Natural killer cell (primary cell): Measurements from ENCODE around the gene ULK1. TPM values are rescaled to one million over a fixed set of nuclear protein-coding genes. Genes with fewer than 3 reads are reported as not detected.
"Not testable (repeated sequence)": the region's sequence is repeated elsewhere in the genome, so short reads cannot be mapped to it uniquely, and the experiment has no call there.

ENCODE experiments used
- ATAC-seq, 3 donors: fragments of 150-1000 bp in 2 of 3; fragments of 200-7000 bp in 1 of 3; cut with Tn5 transposase; 1 replicate in 1 of 3; 2 replicates in 2 of 3; pipeline ENCODE4 v1.10.0; 2021; ENCODE audit warnings: mild to moderate bottlenecking in 2 of 3, moderate library complexity in 2 of 3
- DNase-seq, 2 donors: peaks; one replicate each; pipeline versions ENCODE4 v3.0.0 to v3.0.0-alpha.2; 2013 to 2021; ENCODE audit warnings: mixed read lengths in 1 of 2
- H3K27ac ChIP-seq: one replicate; pipeline ENCODE4 v1.5.1; 2013; ENCODE audit warnings: mild to moderate bottlenecking, low read length
- H3K27me3 ChIP-seq: one replicate; pipeline ENCODE4 v1.6.1; 2013; ENCODE audit warnings: low read length; ENCODE audit not compliant: control insufficient read depth, insufficient read depth
- H3K36me3 ChIP-seq: one replicate; pipeline ENCODE4 v1.6.1; 2013; ENCODE audit warnings: low read length; ENCODE audit not compliant: control insufficient read depth, insufficient read depth
- H3K4me1 ChIP-seq: one replicate; pipeline ENCODE4 v1.6.1; 2013; ENCODE audit warnings: low read length; ENCODE audit not compliant: control insufficient read depth, insufficient read depth
- H3K4me3 ChIP-seq: one replicate; pipeline ENCODE4 v1.5.1; 2013; ENCODE audit warnings: low read length
- H3K9me3 ChIP-seq: one replicate; pipeline ENCODE4 v1.6.1; 2013; ENCODE audit warnings: low read length; ENCODE audit not compliant: control insufficient read depth, insufficient read depth
- H3K27ac Mint-ChIP-seq, 2 donors: one replicate each; pipeline ENCODE4 v1.8.0; 2022; ENCODE audit warnings: mild to moderate bottlenecking in 2 of 2, mixed read lengths in 2 of 2, moderate library complexity in 1 of 2
- H3K27me3 Mint-ChIP-seq, 2 donors: one replicate each; pipeline ENCODE4 v1.8.0; 2022; ENCODE audit warnings: low read depth in 2 of 2, mixed read lengths in 2 of 2
- H3K36me3 Mint-ChIP-seq: one replicate; pipeline ENCODE4 v1.8.0; 2022; ENCODE audit warnings: mixed read lengths
- H3K4me1 Mint-ChIP-seq, 2 donors: one replicate each; pipeline ENCODE4 v1.8.0; 2022; ENCODE audit warnings: mixed read lengths in 2 of 2
- H3K4me3 Mint-ChIP-seq: one replicate; pipeline ENCODE4 v1.8.0; 2022; ENCODE audit warnings: mild to moderate bottlenecking, moderate library complexity, mixed read lengths
- H3K9me3 Mint-ChIP-seq, 2 donors: one replicate each; pipeline ENCODE4 v1.8.0; 2022; ENCODE audit warnings: mixed read lengths in 2 of 2
- WGBS: methylation state at CpG from one replicate; pipeline ENCODE4 v1.1.7; 2013; ENCODE audit warnings: missing lambda C conversion rate; ENCODE audit not compliant: insufficient coverage; 5-methylcytosine and 5-hydroxymethylcytosine counted together
- intact Hi-C: fragments of 100-400 bp; cut with micrococcal nuclease; formaldehyde crosslinking; loops from one replicate; pipeline ENCODE4 v1.14.2; 2022
- total RNA-seq, 4 donors: library from RNA; stranded (reverse); fragments of 120-200 nt in 1 of 4; gene quantifications; one replicate each; pipeline versions ENCODE4 v1.2.3 to v1.2.4, GENCODE V29; 2013 to 2022
- TF ChIP-seq, protein P1 (sequence below): fragments of 200-600 bp; IDR thresholded peaks from one replicate; pipeline ENCODE4 v1.8.0; 2022; ENCODE audit warnings: antibody characterized with exemption

ULK1 gene
- total RNA-seq, 3 donors from 2014 or later (not counting 1 experiment from before 2014, with no cell fraction given) = 99.1 to 142 (median 123) TPM

DNA sequence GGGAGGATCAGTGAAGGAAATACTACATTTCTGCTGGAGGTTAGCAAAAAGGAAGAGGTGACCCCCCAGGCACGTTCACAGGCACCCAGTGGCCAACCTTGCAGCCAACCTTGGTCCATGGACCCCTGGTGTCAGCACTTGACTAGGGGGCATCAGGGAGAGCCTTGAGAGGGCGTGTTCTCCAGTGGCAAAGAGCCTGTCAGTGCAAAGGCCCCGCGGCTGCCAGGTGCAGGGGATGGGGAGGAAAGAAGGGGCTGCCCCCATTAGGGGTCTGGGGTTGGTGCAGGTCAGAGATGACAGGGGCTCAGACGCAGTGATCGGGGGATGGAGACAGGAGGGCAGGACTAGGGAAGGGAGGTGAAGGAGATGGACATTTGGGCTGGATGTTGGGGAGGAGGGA, 22.7 kb upstream of the ULK1 start:
- H3K27ac Mint-ChIP-seq = no peak overlapping the region
- Histone ChIP-seq H3K9me3 (no peaks in the 10 kb centered on the region), H3K27ac (no peak overlapping the region), H3K36me3 (no peaks in the 10 kb centered on the region), H3K4me1 (no peaks in the 10 kb centered on the region), H3K4me3 (no peak overlapping the region), H3K27me3 (no peaks in the 10 kb centered on the region)
- H3K36me3 Mint-ChIP-seq = no peaks in the 10 kb centered on the region
- no peaks in the 10 kb centered on the region for H3K4me1 Mint-ChIP-seq
- H3K27me3 Mint-ChIP-seq = peaks cover 0 to under 1% of the 10 kb centered on the region in 2 donors
- 86% methylated on average over 6 of the region's 6 CpGs for whole genome bisulfite sequencing
- DNase-seq = no peak
- H3K4me3 Mint-ChIP-seq = no peak overlapping the region
- no peak for ATAC-seq
- TF ChIP-seq, protein P1, sequence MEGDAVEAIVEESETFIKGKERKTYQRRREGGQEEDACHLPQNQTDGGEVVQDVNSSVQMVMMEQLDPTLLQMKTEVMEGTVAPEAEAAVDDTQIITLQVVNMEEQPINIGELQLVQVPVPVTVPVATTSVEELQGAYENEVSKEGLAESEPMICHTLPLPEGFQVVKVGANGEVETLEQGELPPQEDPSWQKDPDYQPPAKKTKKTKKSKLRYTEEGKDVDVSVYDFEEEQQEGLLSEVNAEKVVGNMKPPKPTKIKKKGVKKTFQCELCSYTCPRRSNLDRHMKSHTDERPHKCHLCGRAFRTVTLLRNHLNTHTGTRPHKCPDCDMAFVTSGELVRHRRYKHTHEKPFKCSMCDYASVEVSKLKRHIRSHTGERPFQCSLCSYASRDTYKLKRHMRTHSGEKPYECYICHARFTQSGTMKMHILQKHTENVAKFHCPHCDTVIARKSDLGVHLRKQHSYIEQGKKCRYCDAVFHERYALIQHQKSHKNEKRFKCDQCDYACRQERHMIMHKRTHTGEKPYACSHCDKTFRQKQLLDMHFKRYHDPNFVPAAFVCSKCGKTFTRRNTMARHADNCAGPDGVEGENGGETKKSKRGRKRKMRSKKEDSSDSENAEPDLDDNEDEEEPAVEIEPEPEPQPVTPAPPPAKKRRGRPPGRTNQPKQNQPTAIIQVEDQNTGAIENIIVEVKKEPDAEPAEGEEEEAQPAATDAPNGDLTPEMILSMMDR = no peak
- no peaks in the 10 kb centered on the region for H3K9me3 Mint-ChIP-seq
- intact Hi-C loops = no loop called here

DNA sequence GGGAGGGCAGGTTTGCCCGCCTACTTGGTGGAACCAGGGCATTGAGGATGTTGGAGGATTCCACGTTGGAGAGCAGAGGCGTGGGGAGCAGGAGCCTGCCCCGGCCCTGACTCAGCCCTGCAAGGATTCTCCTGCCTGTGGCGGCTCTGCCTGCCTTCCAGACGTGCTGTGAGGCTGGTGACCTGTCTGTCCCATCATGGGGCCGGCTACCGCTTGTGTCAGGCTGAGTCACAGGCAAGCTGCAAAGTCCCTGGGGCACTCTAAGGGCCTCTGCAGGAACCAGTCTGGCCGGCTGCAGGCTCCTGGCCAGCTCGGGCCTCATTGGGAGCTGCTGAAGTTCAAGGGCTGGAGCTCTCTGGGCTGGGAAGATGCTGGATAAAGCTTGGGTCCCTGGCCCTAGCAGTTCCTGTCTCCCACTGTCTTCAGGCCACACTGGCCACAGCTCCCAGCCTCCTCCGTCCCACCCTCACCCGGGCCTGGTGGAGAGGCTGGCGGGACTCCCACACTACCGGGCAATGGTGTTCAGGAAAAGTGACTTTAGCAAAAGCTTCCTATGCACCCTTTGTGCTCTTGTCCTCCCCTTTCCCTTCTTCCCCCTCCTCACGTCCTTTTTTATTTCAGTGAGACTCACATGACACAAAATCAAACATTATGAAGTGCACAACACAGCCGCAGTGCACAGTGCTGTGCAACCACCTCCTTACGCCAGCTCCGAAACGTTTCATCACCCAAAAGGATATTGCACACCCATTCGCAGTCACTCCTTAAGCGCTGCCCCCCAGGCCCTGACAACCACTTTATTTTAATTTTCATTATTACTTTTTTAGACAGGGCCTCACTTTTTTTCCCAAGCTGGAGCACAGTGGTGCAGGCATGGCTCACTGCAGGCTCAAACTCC, 22.0 kb upstream of the ULK1 start:
- Mint-ChIP-seq H3K9me3 (no peaks in the 10 kb centered on the region), H3K36me3 (no peaks in the 10 kb centered on the region), H3K27ac (no peak overlapping the region), H3K4me1 (no peaks in the 10 kb centered on the region), H3K4me3 (no peak overlapping the region), H3K27me3 (peaks cover 0 to 2% of the 10 kb centered on the region in 2 donors)
- no peak overlapping the region for H3K4me3 ChIP-seq
- H3K36me3 ChIP-seq = no peaks in the 10 kb centered on the region
- ATAC-seq (no peak), DNase-seq (no peak)
- no peaks in the 10 kb centered on the region for H3K9me3 ChIP-seq
- 84% methylated on average over 21 of the region's 21 CpGs for WGBS
- H3K27me3 ChIP-seq = no peaks in the 10 kb centered on the region
- H3K4me1 ChIP-seq = no peaks in the 10 kb centered on the region
- intact Hi-C loops = no loop called here
- H3K27ac ChIP-seq = no peak overlapping the region
- TF ChIP-seq, protein P1 = no peak

DNA sequence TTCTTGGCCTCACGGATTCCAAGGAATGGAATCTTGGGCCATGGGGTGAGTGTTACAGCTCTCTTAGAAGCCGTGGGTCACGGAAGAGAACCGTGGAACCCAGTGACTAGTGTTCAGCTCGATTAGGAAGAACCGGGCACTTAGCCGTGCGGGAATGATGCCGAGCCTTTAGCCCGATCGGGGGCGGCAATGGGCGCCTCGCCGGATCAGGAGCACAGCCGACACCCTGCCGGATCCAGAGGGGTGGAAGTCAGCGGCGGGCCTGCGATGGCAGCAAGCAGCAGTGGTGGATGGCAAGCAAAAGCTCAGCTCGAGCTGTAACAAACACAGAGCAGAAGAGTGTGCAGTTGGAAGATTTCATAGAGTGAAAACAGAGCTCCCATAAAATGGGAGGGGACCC, 21.1 kb upstream of the ULK1 start:
- no peak overlapping the region for H3K4me3 ChIP-seq

DNA sequence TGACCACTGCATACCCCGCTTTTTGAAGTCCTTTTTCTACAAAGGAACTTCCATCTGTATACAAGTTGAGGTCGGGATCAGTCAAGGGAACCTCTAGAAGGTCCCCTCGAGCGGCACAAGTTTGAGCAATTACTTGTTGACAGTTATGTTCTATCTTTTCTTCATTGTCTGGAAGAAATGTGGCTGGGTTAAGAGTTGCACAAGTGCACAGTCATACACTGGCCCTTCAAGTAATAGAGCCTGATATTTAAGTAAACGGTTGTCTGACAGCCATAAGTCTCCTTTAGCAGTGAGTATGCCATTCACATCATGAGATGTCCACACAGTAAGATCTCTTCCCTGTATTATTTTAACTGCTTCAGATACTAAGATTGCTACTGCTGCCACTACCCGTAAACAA, 19.4 kb upstream of the ULK1 start:
- H3K27me3 ChIP-seq, intact Hi-C loops, H3K27ac ChIP-seq, ATAC-seq, H3K4me3 ChIP-seq, H3K9me3 Mint-ChIP-seq, H3K27ac Mint-ChIP-seq, H3K36me3 ChIP-seq, H3K4me1 Mint-ChIP-seq, H3K9me3 ChIP-seq, DNase-seq, H3K4me3 Mint-ChIP-seq, H3K36me3 Mint-ChIP-seq, H3K4me1 ChIP-seq: not testable (repeated sequence)
- 91% methylated on average over 6 of the region's 6 CpGs for WGBS
- H3K27me3 Mint-ChIP-seq = peaks cover 8 to 10% of the 10 kb centered on the region in 2 donors

More for the DNA sequence above, 21.1 kb upstream of the ULK1 start:
- ATAC-seq = no peak
- no peaks in the 10 kb centered on the region for H3K4me1 Mint-ChIP-seq
- TF ChIP-seq, protein P1 = no peak
- no peaks in the 10 kb centered on the region for H3K9me3 ChIP-seq
- H3K27ac ChIP-seq = no peak overlapping the region
- 94% methylated on average over 21 of the region's 21 CpGs for WGBS
- no peaks in the 10 kb centered on the region for H3K4me1 ChIP-seq
- no peak overlapping the region for H3K27ac Mint-ChIP-seq
- intact Hi-C loops = no loop called here
- H3K4me3 Mint-ChIP-seq = no peak overlapping the region
- H3K27me3 ChIP-seq = no peaks in the 10 kb centered on the region
- no peaks in the 10 kb centered on the region for H3K9me3 Mint-ChIP-seq
- no peaks in the 10 kb centered on the region for H3K36me3 Mint-ChIP-seq
- peaks cover 5 to 8% of the 10 kb centered on the region in 2 donors for H3K27me3 Mint-ChIP-seq
- no peak for DNase-seq
- H3K36me3 ChIP-seq = no peaks in the 10 kb centered on the region

DNA sequence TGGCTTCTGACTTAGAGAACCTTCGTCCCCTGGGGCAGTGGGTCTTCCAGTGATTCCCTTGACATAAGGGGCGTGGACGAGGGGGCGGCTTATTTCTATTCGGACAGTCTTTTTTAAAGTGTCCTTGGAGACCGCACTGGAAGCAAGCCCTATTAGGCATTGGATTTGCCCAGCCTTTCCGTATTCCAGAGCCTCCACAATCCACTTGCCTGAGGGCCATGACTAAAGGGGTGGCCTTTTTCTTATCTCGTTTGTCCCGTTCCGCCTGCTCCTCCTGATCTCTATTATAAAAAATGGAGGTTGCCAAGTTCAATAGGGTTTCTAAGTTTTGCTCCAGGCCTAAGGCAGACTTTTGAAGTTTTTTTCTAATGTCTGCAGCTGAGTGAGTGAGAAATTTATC, 17.2 kb upstream of the ULK1 start:
- H3K4me3 ChIP-seq, H3K9me3 Mint-ChIP-seq, H3K36me3 Mint-ChIP-seq, H3K27me3 ChIP-seq, H3K4me1 Mint-ChIP-seq, ATAC-seq, H3K27ac Mint-ChIP-seq, DNase-seq, H3K4me1 ChIP-seq, H3K27ac ChIP-seq, H3K4me3 Mint-ChIP-seq, intact Hi-C loops, H3K36me3 ChIP-seq, H3K9me3 ChIP-seq: not testable (repeated sequence)
- WGBS = 92% methylated on average over 10 of the region's 10 CpGs
- peaks cover 8 to 10% of the 10 kb centered on the region in 2 donors for H3K27me3 Mint-ChIP-seq

DNA sequence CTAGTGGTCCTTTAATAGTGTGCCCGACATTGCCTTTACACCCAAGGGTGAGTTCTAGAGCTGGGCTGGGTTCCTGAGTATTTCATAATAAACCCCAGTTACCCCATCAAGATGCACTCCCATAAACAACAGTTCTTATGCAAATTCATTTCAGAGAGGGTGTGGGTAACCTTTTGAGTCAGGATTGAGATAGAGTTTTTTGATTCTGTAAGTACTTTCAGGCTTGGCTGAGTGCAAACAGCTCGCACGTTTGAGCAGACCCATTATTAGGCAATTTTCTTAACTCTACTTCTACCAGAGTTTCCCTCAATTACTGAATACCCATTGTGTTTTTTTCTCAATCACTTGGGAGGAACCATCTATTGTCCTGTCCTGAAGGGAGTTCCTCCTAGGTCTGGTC, 16.0 kb upstream of the ULK1 start:
- 46% methylated on average over 3 of the region's 3 CpGs for WGBS
- H3K27ac ChIP-seq, H3K36me3 Mint-ChIP-seq, H3K27ac Mint-ChIP-seq, H3K36me3 ChIP-seq, ATAC-seq, H3K9me3 ChIP-seq, intact Hi-C loops, DNase-seq, H3K27me3 ChIP-seq, H3K4me3 ChIP-seq, H3K9me3 Mint-ChIP-seq, H3K4me1 Mint-ChIP-seq, H3K4me3 Mint-ChIP-seq, H3K4me1 ChIP-seq: not testable (repeated sequence)
- H3K27me3 Mint-ChIP-seq = peaks cover 8 to 10% of the 10 kb centered on the region in 2 donors
